ENCODE results near the gene BCL10. TPM values are rescaled to one million over a fixed set of nuclear protein-coding genes. Genes with fewer than 3 reads are reported as not detected.

The BCL10 gene
- total and polyA plus RNA-seq, 2 of the 8 experiments (the other 6 are each of a cell fraction or from before 2014, with no cell fraction given) = 7.4 to 29.6 TPM

DNA sequence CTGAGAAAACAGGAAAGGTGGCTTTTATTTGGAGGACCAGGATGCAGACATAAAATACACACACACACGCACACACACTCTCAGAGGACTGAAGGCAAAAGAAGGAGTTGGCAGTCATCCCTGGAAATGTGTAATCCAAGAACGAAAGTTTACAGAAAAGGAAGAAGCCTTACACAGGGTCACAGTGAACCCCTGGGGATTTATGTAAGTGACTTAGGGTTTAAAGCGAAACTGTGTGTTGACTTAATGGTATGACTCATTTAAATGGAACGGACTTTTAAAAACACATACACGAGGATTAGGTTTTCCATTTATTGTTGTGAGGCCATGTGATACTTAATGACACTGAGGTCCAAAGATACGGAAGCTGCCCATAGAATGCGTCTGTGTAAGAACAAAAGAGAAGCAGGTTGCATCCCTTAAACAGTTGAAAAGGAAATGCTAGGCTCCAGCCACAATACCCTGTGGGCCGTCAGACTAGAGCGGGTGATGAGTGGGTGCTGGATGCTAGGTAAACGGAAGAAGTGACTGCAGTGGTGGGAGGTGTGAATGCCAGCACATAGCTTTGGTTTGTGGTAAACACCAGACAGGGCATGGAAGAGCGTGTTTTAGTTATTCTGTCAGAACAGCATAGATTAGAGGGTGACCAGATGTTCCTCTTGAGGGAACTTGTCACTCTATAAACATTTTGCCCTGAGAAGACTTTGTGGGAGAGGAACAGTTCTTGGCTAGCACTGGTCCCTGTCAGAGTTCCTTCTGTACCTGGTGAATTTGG lies 21.6 kb upstream of the BCL10 start (continued):
- TF ChIP-seq, protein P1, sequence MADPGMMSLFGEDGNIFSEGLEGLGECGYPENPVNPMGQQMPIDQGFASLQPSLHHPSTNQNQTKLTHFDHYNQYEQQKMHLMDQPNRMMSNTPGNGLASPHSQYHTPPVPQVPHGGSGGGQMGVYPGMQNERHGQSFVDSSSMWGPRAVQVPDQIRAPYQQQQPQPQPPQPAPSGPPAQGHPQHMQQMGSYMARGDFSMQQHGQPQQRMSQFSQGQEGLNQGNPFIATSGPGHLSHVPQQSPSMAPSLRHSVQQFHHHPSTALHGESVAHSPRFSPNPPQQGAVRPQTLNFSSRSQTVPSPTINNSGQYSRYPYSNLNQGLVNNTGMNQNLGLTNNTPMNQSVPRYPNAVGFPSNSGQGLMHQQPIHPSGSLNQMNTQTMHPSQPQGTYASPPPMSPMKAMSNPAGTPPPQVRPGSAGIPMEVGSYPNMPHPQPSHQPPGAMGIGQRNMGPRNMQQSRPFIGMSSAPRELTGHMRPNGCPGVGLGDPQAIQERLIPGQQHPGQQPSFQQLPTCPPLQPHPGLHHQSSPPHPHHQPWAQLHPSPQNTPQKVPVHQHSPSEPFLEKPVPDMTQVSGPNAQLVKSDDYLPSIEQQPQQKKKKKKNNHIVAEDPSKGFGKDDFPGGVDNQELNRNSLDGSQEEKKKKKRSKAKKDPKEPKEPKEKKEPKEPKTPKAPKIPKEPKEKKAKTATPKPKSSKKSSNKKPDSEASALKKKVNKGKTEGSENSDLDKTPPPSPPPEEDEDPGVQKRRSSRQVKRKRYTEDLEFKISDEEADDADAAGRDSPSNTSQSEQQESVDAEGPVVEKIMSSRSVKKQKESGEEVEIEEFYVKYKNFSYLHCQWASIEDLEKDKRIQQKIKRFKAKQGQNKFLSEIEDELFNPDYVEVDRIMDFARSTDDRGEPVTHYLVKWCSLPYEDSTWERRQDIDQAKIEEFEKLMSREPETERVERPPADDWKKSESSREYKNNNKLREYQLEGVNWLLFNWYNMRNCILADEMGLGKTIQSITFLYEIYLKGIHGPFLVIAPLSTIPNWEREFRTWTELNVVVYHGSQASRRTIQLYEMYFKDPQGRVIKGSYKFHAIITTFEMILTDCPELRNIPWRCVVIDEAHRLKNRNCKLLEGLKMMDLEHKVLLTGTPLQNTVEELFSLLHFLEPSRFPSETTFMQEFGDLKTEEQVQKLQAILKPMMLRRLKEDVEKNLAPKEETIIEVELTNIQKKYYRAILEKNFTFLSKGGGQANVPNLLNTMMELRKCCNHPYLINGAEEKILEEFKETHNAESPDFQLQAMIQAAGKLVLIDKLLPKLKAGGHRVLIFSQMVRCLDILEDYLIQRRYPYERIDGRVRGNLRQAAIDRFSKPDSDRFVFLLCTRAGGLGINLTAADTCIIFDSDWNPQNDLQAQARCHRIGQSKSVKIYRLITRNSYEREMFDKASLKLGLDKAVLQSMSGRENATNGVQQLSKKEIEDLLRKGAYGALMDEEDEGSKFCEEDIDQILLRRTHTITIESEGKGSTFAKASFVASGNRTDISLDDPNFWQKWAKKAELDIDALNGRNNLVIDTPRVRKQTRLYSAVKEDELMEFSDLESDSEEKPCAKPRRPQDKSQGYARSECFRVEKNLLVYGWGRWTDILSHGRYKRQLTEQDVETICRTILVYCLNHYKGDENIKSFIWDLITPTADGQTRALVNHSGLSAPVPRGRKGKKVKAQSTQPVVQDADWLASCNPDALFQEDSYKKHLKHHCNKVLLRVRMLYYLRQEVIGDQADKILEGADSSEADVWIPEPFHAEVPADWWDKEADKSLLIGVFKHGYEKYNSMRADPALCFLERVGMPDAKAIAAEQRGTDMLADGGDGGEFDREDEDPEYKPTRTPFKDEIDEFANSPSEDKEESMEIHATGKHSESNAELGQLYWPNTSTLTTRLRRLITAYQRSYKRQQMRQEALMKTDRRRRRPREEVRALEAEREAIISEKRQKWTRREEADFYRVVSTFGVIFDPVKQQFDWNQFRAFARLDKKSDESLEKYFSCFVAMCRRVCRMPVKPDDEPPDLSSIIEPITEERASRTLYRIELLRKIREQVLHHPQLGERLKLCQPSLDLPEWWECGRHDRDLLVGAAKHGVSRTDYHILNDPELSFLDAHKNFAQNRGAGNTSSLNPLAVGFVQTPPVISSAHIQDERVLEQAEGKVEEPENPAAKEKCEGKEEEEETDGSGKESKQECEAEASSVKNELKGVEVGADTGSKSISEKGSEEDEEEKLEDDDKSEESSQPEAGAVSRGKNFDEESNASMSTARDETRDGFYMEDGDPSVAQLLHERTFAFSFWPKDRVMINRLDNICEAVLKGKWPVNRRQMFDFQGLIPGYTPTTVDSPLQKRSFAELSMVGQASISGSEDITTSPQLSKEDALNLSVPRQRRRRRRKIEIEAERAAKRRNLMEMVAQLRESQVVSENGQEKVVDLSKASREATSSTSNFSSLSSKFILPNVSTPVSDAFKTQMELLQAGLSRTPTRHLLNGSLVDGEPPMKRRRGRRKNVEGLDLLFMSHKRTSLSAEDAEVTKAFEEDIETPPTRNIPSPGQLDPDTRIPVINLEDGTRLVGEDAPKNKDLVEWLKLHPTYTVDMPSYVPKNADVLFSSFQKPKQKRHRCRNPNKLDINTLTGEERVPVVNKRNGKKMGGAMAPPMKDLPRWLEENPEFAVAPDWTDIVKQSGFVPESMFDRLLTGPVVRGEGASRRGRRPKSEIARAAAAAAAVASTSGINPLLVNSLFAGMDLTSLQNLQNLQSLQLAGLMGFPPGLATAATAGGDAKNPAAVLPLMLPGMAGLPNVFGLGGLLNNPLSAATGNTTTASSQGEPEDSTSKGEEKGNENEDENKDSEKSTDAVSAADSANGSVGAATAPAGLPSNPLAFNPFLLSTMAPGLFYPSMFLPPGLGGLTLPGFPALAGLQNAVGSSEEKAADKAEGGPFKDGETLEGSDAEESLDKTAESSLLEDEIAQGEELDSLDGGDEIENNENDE (IDR thresholded peaks at IDR 0.05; ENCODE audit: insufficient replicate concordance, low read length) = no peak
- TF ChIP-seq, protein P2, sequence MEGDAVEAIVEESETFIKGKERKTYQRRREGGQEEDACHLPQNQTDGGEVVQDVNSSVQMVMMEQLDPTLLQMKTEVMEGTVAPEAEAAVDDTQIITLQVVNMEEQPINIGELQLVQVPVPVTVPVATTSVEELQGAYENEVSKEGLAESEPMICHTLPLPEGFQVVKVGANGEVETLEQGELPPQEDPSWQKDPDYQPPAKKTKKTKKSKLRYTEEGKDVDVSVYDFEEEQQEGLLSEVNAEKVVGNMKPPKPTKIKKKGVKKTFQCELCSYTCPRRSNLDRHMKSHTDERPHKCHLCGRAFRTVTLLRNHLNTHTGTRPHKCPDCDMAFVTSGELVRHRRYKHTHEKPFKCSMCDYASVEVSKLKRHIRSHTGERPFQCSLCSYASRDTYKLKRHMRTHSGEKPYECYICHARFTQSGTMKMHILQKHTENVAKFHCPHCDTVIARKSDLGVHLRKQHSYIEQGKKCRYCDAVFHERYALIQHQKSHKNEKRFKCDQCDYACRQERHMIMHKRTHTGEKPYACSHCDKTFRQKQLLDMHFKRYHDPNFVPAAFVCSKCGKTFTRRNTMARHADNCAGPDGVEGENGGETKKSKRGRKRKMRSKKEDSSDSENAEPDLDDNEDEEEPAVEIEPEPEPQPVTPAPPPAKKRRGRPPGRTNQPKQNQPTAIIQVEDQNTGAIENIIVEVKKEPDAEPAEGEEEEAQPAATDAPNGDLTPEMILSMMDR (IDR thresholded peaks at IDR 0.05; ENCODE audit: control extremely low read depth in 1 of 3, insufficient read depth in 1 of 3, low read depth in 1 of 3, low read length in 3 of 3) = no peak

Measured in H1 (cell line).